Body of pancreas (tissue), 4 donors: ENCODE data around the gene PSME2. TPM values are rescaled to one million over a fixed set of nuclear protein-coding genes. Genes with fewer than 3 reads are reported as not detected.

Experiments used
- ATAC-seq: fragments of 150-250 bp; one replicate; pipeline ENCODE4 v1.9.1; 2016
- DNase-seq, 4 donors: peaks; one replicate each; pipeline ENCODE4 v3.0.0-alpha.2; 2019
- H3K27ac ChIP-seq, 4 donors: fragments of 200-600 bp; sonication (generic); 1 replicate in 3 of 4; 2 replicates in 1 of 4; pipeline versions ENCODE4 v1.5.1 to v1.6.1; 2016 to 2019; ENCODE audit warnings: mild to moderate bottlenecking in 1 of 4, mixed read lengths in 1 of 4, moderate library complexity in 1 of 4
- H3K27me3 ChIP-seq, 2 donors: fragments of 200-600 bp; sonication (generic); one replicate each; pipeline ENCODE4 v1.6.0; 2016; ENCODE audit warnings: mild to moderate bottlenecking in 1 of 2
- H3K36me3 ChIP-seq, 2 donors: fragments of 200-600 bp; sonication (generic); replicated peaks in 1 of 2; 2 replicates each; pipeline ENCODE4 v1.5.1; 2016; ENCODE audit warnings: low read depth in 2 of 2; ENCODE audit not compliant: insufficient read depth in 1 of 2
- H3K4me1 ChIP-seq: fragments of 200-600 bp; sonication (generic); one replicate; pipeline ENCODE4 v1.6.0; 2016
- H3K4me3 ChIP-seq, 2 donors: fragments of 200-600 bp; sonication (generic); 1 replicate in 1 of 2; 2 replicates in 1 of 2; pipeline ENCODE4 v1.5.1; 2016 to 2019
- H3K9me3 ChIP-seq, 3 donors: fragments of 200-600 bp; sonication (generic); 1 replicate in 2 of 3; 2 replicates in 1 of 3; pipeline ENCODE4 v1.5.1; 2016
- CTCF ChIP-seq, 7 experiments: fragments of 450-650 bp in 4 of 7; fragments of 200-600 bp in 3 of 7; sonication (generic) in 3 of 7; IDR thresholded peaks; one replicate each; pipeline ENCODE4 v1.5.1; 2016 to 2019; ENCODE audit warnings: antibody characterized with exemption in 7 of 7
- POLR2A ChIP-seq, 3 donors: fragments of 450-650 bp; IDR thresholded peaks; one replicate each; pipeline ENCODE4 v1.6.1; 2016; ENCODE audit warnings: antibody characterized with exemption in 3 of 3, mild to moderate bottlenecking in 2 of 3
- WGBS, 2 donors: methylation state at CpG; one replicate each; pipeline ENCODE4 v1.1.5; 2017; 5-methylcytosine and 5-hydroxymethylcytosine counted together
- intact Hi-C: fragments of 100-400 bp; cut with DNase I; formaldehyde crosslinking; loops from one replicate; pipeline ENCODE4 v1.15.1; 2023
- total RNA-seq, 2 donors: library from RNA; depleted of rRNA; stranded (reverse); fragments of >200 nt; gene quantifications; one replicate each; pipeline ENCODE4 v1.1.0, GENCODE V29; 2016

Gene PSME2
- total RNA-seq, 2 donors from 2014 or later: 29.3 to 30.4 TPM

GRCh38 chr14:24162093-24162492 lies 15.7 kb upstream of the PSME2 start:
- TF ChIP-seq POLR2A (IDR thresholded peaks at IDR 0.05) (no peak), CTCF (IDR thresholded peaks at IDR 0.05) (no peak)
- Histone ChIP-seq H3K9me3 (no peaks in the 10 kb centered on the region), H3K4me3 (peak overlapping the region in 1 of 2 donors; percentile 39), H3K27ac (peak overlapping the region in 3 of 4 donors; percentile 79 to 89 (median 88)), H3K4me1 (peaks cover 35% of the 10 kb centered on the region), H3K27me3 (no peaks in the 10 kb centered on the region), H3K36me3 (peaks cover 7 to 38% of the 10 kb centered on the region in 2 donors)
- WGBS, 2 donors: 52 to 58% methylated on average over 8 of the region's 8 CpGs
- intact Hi-C loops: loop anchor here (10.0 kb wide), 1 partner anchor 107 kb away; the partner anchor contains the start of gene CARMIL3
- ATAC-seq (no peak), DNase-seq (no peak)

DNA sequence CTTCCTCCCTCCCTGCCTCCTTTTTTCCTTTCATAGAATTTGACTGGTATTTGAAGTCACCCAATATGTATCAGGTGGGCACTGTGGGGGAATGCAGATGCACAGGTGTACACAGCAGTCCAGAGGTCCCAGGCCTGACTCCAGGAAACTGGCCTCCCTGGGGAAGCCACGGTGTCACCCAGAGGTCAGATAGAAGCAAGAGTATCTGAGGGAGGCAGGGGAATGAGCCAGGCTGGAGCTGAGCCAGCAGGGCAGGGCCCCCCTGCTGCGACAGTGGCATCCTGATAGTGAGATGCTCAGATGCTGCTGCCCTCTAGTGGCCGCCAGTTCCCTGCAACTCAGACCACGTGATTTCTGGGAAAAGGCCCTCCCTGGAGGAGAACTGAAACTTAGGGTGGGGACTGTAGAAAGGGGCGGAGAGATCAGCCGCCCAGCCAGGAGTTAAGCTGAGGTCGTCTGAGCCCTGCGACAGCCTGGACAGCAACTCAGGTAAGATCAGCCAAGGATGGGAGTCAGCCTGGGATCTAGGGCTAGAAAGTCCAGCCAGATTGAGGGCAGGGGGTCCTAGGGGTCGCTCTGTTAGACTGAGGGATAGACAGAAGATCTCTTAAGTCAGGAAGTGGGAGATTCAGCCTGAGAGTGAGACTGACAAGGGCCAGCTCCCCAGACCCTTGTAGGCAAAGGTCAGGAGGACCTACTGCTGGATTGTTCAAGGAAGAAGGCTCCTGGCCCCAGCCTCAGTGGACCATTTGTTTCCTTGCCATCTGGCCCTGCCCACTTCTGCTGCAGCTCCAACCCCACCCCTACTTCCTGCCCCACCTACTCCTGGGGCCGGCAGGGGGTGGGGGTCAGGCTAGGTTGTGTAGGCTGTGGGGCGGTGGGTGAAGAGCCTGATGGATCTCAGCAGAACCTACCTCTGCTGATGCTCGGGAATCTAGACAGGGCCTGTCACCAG lies 14.7 kb upstream of the PSME2 start, which contains the start of gene IRF9:
Gene IRF9 (plus strand): TSS at position 416 of the 955 bp plus-strand sequence. CDS start 880 bp downstream, outside the sequence.
- intact Hi-C loops: loop anchor here (10.0 kb wide), 1 partner anchor 106 kb away; the partner anchor contains the start of gene CARMIL3
- Histone ChIP-seq H3K4me3 (peak within 1 kb of the TSS; percentile 39 to 48), H3K4me1 (peaks cover 35% of the 10 kb centered on the region), H3K27me3 (no peaks in the 10 kb centered on the region), H3K36me3 (peaks cover 10 to 44% of the 10 kb centered on the region in 2 donors), H3K9me3 (no peaks in the 10 kb centered on the region), H3K27ac (peak within 1 kb of the TSS; percentile 79 to 89 (median 84))
- peak; percentile 95 for ATAC-seq
- DNase-seq: peak; percentile 97 to 98 (median 98)
- TF ChIP-seq CTCF (IDR thresholded peaks at IDR 0.05) (peak; percentile 91 to 99 (median 98)), POLR2A (IDR thresholded peaks at IDR 0.05) (peak; percentile 10 to 81 (median 79))
- WGBS, 2 donors: 1 to 2% methylated on average over 11 to 12 of the region's 12 CpGs

- Histone ChIP-seq H3K27ac (peak overlapping the region; percentile 79 to 89 (median 84)), H3K36me3 (peaks cover 10 to 42% of the 10 kb centered on the region in 2 donors), H3K27me3 (no peaks in the 10 kb centered on the region), H3K9me3 (no peaks in the 10 kb centered on the region), H3K4me3 (no peak overlapping the region), H3K4me1 (peaks cover 35% of the 10 kb centered on the region)
- no peak for TF ChIP-seq CTCF (IDR thresholded peaks at IDR 0.05)
- no peak for TF ChIP-seq POLR2A (IDR thresholded peaks at IDR 0.05)
- intact Hi-C loops: loop anchor here (10.0 kb wide), 1 partner anchor 106 kb away; the partner anchor contains the start of gene CARMIL3
- ATAC-seq (no peak), DNase-seq (no peak)
- 85 to 92% methylated on average over 4 of the region's 4 CpGs for WGBS, 2 donors
Measured at GRCh38 chr14:24160499-24160849, 14.1 kb upstream of the PSME2 start.

DNA sequence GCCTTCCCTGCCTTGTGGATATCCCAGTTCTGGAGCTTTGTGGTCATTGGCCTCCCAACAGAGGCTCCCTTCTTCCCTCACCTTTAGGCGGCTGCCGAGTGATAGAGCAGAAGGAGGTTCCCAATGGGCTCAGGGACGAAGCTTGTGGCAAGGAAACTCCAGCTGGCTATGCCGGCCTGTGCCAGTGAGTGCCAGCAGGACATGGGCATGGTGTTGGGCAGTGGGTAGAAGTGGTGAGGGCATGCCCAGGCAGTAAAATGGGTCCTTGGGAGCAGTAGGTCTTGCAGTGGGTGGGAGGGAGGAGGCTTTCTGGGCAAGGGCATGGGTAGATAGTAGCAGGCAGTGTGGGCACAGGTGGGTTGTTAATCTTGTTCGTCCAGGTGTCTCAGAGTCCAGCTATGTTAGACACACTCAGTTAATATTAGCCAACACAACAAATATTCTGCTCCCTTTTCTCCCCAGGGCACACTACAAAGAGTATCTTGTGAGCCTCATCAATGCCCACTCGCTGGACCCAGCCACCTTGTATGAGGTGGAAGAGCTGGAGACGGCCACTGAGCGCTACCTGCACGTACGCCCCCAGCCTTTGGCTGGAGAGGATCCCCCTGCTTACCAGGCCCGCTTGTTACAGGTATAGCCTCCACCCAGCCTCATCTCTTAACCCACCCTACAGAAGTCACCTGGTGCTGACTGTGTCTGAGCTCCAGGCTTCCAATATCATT lies 13.5 kb upstream of the PSME2 start:
- Histone ChIP-seq H3K27ac (peak overlapping the region in 3 of 4 donors; percentile 79 to 89 (median 88)), H3K4me3 (no peak overlapping the region), H3K4me1 (peaks cover 35% of the 10 kb centered on the region), H3K27me3 (no peaks in the 10 kb centered on the region), H3K9me3 (no peaks in the 10 kb centered on the region), H3K36me3 (peaks cover 10 to 42% of the 10 kb centered on the region in 2 donors)
- intact Hi-C loops: loop anchor here (10.0 kb wide), 1 partner anchor 105 kb away; the partner anchor contains the start of gene CARMIL3
- no peak for DNase-seq
- WGBS, 2 donors: 71 to 73% methylated on average over 11 of the region's 11 CpGs
- ATAC-seq: no peak
- TF ChIP-seq CTCF (IDR thresholded peaks at IDR 0.05) (no peak), POLR2A (IDR thresholded peaks at IDR 0.05) (no peak)
